GM12891 (cell line): ENCODE data around the gene ZSCAN5B.
"Not testable (repeated sequence)": the region's sequence is repeated elsewhere in the genome, so short reads cannot be mapped to it uniquely, and the experiment has no call there.

ENCODE experiments used
- DNase-seq: peaks from one replicate; pipeline ENCODE4 v3.0.0; 2011; ENCODE audit warnings: low spot score; ENCODE audit not compliant: insufficient read length
- FAIRE-seq: peaks from 2 replicates; lab custom pipeline; 2011; peaks lifted over from hg19 to GRCh38; lab: Jason Lieb, UNC
- PAX5 ChIP-seq: IDR thresholded peaks from 2 replicates; pipeline ENCODE4 v1.6.1; 2011; ENCODE audit warnings: low read length, moderate library complexity, mild to moderate bottlenecking; ENCODE audit not compliant: insufficient read depth, severe bottlenecking
- POLR2A ChIP-seq: IDR thresholded peaks from 2 replicates; pipeline ENCODE4 v1.6.1; 2011; ENCODE audit warnings: low read depth, low read length, control low read depth
- POLR2AphosphoS5 ChIP-seq: IDR thresholded peaks from 2 replicates; pipeline ENCODE4 v1.6.1; 2011; ENCODE audit warnings: low read depth, low read length, control low read depth
- POU2F2 ChIP-seq: IDR thresholded peaks from 2 replicates; pipeline ENCODE4 v1.6.1; 2011; ENCODE audit warnings: low read depth, mild to moderate bottlenecking, control low read depth, low read length, moderate library complexity
- SPI1 ChIP-seq: IDR thresholded peaks from 2 replicates; pipeline ENCODE4 v1.6.1; 2011; ENCODE audit warnings: low read depth, low read length, control low read depth
- TAF1 ChIP-seq: IDR thresholded peaks from 2 replicates; pipeline ENCODE4 v1.6.1; 2011; ENCODE audit warnings: low read depth, low read length, control low read depth

ZSCAN5B gene

GRCh38 chr19:56176881-56177280 is 20.7 kb downstream of the ZSCAN5B start:
- FAIRE-seq (no peak), DNase-seq (no peak)
- TF ChIP-seq TAF1 (no peak), SPI1 (no peak), PAX5 (no peak), POU2F2 (no peak), POLR2AphosphoS5 (no peak), POLR2A (no peak)

- not testable (repeated sequence) for FAIRE-seq
These were observed 21.3 kb downstream of the ZSCAN5B start for GRCh38 chr19:56176310-56176709.

GRCh38 chr19:56175861-56176307 is 21.7 kb downstream of the ZSCAN5B start, which contains the start of gene GALP:
Gene GALP, plus strand, starts transcription at chr19:56176008. Its CDS starts 1,101 bp downstream, at chr19:56177109.
- FAIRE-seq, DNase-seq: not testable (repeated sequence)

More at GRCh38 chr19:56176310-56176709, 21.3 kb downstream of the ZSCAN5B start:
- DNase-seq, result not testable (repeated sequence)

DNA sequence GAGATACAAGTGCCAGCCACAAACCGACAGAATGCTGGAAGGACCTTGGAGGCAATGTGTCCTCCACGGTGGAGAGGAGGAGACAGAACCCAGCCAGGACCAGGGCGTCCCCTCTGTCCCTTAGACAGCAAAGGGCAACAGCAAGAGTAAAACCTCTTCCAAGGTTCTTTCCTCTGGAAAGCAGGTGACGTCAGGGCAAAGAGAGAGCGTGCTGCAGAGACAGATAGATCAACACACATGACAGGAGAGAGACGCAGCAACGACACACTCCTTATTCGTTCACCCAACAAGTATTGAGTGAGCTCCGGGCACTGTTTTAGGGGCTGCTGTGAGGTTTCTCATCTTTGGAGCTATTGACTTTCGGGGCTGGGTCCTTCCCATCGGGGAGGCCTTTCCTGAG is 23.0 kb downstream of the ZSCAN5B start:
- DNase-seq (no peak), FAIRE-seq (no peak)
- TF ChIP-seq POLR2AphosphoS5 (no peak), SPI1 (no peak), TAF1 (no peak), POLR2A (no peak), POU2F2 (no peak), PAX5 (no peak)

DNA sequence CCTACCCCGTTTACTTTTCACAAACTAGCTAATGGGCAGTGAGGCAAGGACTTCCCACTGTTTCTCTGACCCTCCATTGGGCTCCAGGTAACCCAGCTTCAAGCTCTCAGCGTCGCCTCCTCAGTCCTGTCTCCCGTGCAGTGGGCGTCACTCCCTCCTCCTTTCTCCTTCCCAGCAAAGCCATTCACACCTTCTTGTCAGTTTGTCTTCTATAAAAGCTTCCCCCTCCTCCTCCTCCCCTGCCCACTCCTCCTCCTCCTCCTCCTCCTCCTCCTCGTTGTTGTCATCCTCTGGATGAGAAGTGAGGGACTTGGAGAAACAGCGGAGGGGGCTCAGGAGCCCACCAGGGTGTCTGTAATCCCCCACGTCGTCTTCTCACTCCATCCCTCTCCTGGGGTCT is 23.5 kb downstream of the ZSCAN5B start:
- TF ChIP-seq POU2F2 (no peak), PAX5 (no peak), TAF1 (no peak), POLR2AphosphoS5 (no peak), POLR2A (no peak), SPI1 (no peak)
- FAIRE-seq (no peak), DNase-seq (no peak)

GRCh38 chr19:56170261-56170660 is 27.3 kb downstream of the ZSCAN5B start:
- DNase-seq (no peak), FAIRE-seq (no peak)
- no peak for TF ChIP-seq PAX5
- no peak for TF ChIP-seq TAF1
- no peak for TF ChIP-seq SPI1
- TF ChIP-seq POLR2A, result no peak
- TF ChIP-seq POU2F2, result no peak
- TF ChIP-seq POLR2AphosphoS5, result no peak

DNA sequence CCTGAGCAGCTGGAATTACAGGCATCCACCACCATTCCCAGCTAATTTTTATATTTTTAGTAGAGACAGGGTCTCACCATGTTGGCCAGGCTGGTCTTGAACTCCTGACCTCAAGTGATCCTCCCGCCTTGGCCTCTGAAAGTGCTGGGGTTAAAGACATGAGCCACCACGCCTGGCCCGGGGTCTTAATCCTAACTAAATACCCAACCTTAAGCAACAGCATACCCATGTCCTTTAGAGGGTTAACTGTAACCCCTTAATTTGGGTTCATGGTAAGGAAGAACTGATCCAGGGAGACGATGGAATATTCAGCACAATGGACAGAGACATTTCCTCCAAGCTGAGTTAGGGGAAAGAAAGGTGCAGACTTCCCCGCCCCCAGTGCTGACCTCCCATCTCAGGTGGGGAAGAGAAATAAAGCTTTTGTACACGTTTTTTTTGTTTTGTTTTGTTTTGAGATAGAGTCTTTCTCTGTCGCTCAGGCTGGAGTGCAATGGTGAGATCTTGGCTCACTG is 30.5 kb downstream of the ZSCAN5B start:
- TF ChIP-seq POLR2AphosphoS5 (no peak), TAF1 (no peak), SPI1 (no peak), PAX5 (no peak), POLR2A (no peak), POU2F2 (no peak)
- DNase-seq (no peak), FAIRE-seq (no peak)

- DNase-seq (no peak), FAIRE-seq (no peak)
- TF ChIP-seq POLR2AphosphoS5 (no peak), SPI1 (no peak), PAX5 (no peak), POU2F2 (no peak), TAF1 (no peak), POLR2A (no peak)
These were observed 34.5 kb downstream of the ZSCAN5B start for GRCh38 chr19:56163097-56163496.

- FAIRE-seq (peak; percentile 40), DNase-seq (no peak)
- no peak for TF ChIP-seq TAF1
- 0 out of 2 replicates have a peak, but pooled peaks have one; percentile 3 for TF ChIP-seq SPI1
These were observed 35.3 kb downstream of the ZSCAN5B start for GRCh38 chr19:56162258-56162657.

- DNase-seq (no peak), FAIRE-seq (no peak)
These were observed 36.0 kb downstream of the ZSCAN5B start for GRCh38 chr19:56161534-56161933.

More at GRCh38 chr19:56161534-56161933, 36.0 kb downstream of the ZSCAN5B start:
- TF ChIP-seq TAF1 (no peak), POLR2AphosphoS5 (no peak), SPI1 (no peak), PAX5 (no peak), POU2F2 (no peak), POLR2A (no peak)
